Measurements from ENCODE around the gene SMARCA4. TPM values are rescaled to one million over a fixed set of nuclear protein-coding genes. Genes with fewer than 3 reads are reported as not detected.

The SMARCA4 gene
- total RNA-seq, 4 donors from 2014 or later: 78.4 to 115 (median 81.7) TPM

GRCh38 chr19:10916602-10917001 is 44.2 kb upstream of the SMARCA4 start:
- intact Hi-C loops (cut with DNase I; ENCODE audit: low total_unique reads): no loop called here
- H3K4me3 ChIP-seq (ENCODE audit: low read depth, poor library complexity, severe bottlenecking): no peak overlapping the region
- DNase-seq (ENCODE audit: low spot score in 2 of 2): no peak
- WGBS, 2 donors: 98 to 100% methylated on average over 1 to 6 of the region's 6 CpGs
- TF ChIP-seq CTCF (IDR thresholded peaks at IDR 0.05) (no peak), POLR2A (IDR thresholded peaks at IDR 0.05) (no peak)

GRCh38 chr19:10918359-10918758 is 42.5 kb upstream of the SMARCA4 start:
- intact Hi-C loops (cut with DNase I; ENCODE audit: low total_unique reads): no loop called here
- no peak overlapping the region for H3K4me3 ChIP-seq (ENCODE audit: low read depth, poor library complexity, severe bottlenecking)
- WGBS, 2 donors: 88 to 92% methylated on average over 11 of the region's 11 CpGs
- TF ChIP-seq POLR2A (IDR thresholded peaks at IDR 0.05) (no peak), CTCF (IDR thresholded peaks at IDR 0.05) (no peak)
- no peak for DNase-seq (ENCODE audit: low spot score in 2 of 2)

GRCh38 chr19:10919352-10920287 is 41.2 kb upstream of the SMARCA4 start:
- intact Hi-C loops (cut with DNase I; ENCODE audit: low total_unique reads): loop anchor here (10.0 kb wide), 1 partner anchor 45 kb away; the partner anchor contains the start of gene CARM1
- 79 to 82% methylated on average over 26 of the region's 26 CpGs for WGBS, 2 donors
- no peak for DNase-seq (ENCODE audit: low spot score in 2 of 2)
- no peak overlapping the region for H3K4me3 ChIP-seq (ENCODE audit: low read depth, poor library complexity, severe bottlenecking)
- no peak for TF ChIP-seq POLR2A (IDR thresholded peaks at IDR 0.05)
- no peak for TF ChIP-seq CTCF (IDR thresholded peaks at IDR 0.05)

- H3K4me3 ChIP-seq (ENCODE audit: low read depth, poor library complexity, severe bottlenecking): no peak overlapping the region
- intact Hi-C loops (cut with DNase I; ENCODE audit: low total_unique reads): loop anchor here (10.0 kb wide), 1 partner anchor 45 kb away; the partner anchor contains the start of gene CARM1
- no peak for DNase-seq (ENCODE audit: low spot score in 2 of 2)
- no peak for TF ChIP-seq POLR2A (IDR thresholded peaks at IDR 0.05)
- no peak for TF ChIP-seq CTCF (IDR thresholded peaks at IDR 0.05)
- 85 to 88% methylated on average over 7 to 9 of the region's 10 CpGs for WGBS, 2 donors
Observed at GRCh38 chr19:10920288-10920655, 40.6 kb upstream of the SMARCA4 start.

- intact Hi-C loops (cut with DNase I; ENCODE audit: low total_unique reads): loop anchor here (10.0 kb wide), 1 partner anchor 46 kb away; the partner anchor contains the start of gene CARM1
- DNase-seq (ENCODE audit: low spot score in 2 of 2): no peak
- no peak overlapping the region for H3K4me3 ChIP-seq (ENCODE audit: low read depth, poor library complexity, severe bottlenecking)
- WGBS, 2 donors: 86 to 87% methylated on average over 13 to 16 of the region's 16 CpGs
- TF ChIP-seq CTCF (IDR thresholded peaks at IDR 0.05): no peak
- TF ChIP-seq POLR2A (IDR thresholded peaks at IDR 0.05): no peak
Observed at GRCh38 chr19:10920781-10921180, 40.0 kb upstream of the SMARCA4 start.

All from lower leg skin (tissue), 4 donors.